Endothelial cell of umbilical vein (primary cell): ENCODE data around the gene CLEC16A. TPM values are rescaled to one million over a fixed set of nuclear protein-coding genes. Genes with fewer than 3 reads are reported as not detected.

Experiments
- BruUV-seq: library from RNA; stranded (reverse); fragments of 400-500 nt; replicated peaks from 2 replicates; lab custom pipeline; 2021; lab: Mats Ljungman, UMichigan
- CTCF ChIA-PET: fragments of 300-600, 350-600 bp; sonication (Branson Sonifier 250); formaldehyde crosslinking; loops from one replicate; lab custom pipeline; 2021; ENCODE audit warnings: antibody characterized with exemption, inconsistent platforms; lab: Charles Lee
- POLR2A ChIA-PET: fragments of 300-600, 350-600 bp; sonication (Branson Sonifier 250); formaldehyde crosslinking; loops from one replicate; lab custom pipeline; 2021; ENCODE audit warnings: antibody characterized with exemption, inconsistent platforms; lab: Charles Lee
- DNase-seq: peaks from one replicate; pipeline ENCODE4 v3.0.0-alpha.2; 2011; ENCODE audit warnings: low read depth, low spot score
- FAIRE-seq: peaks from 2 replicates; lab custom pipeline; 2011; peaks lifted over from hg19 to GRCh38; lab: Jason Lieb, UNC
- H2AFZ ChIP-seq: 2 replicates; pipeline ENCODE4 v1.6.0; 2012; ENCODE audit warnings: low read depth, low read length, control low read depth, inconsistent platforms
- H3K27ac ChIP-seq: 2 replicates; pipeline ENCODE4 v1.5.1; 2011; ENCODE audit warnings: low read depth, mild to moderate bottlenecking, control low read depth, low read length, moderate library complexity; ENCODE audit not compliant: insufficient read depth
- H3K27me3 ChIP-seq, 2 experiments: 2 replicates each; pipeline versions ENCODE4 v1.6.0 to v1.6.1; 2011; ENCODE audit warnings: low read length in 2 of 2, mixed read lengths in 1 of 2; ENCODE audit not compliant: control insufficient read depth in 2 of 2, insufficient read depth in 2 of 2
- H3K36me3 ChIP-seq, 2 experiments: 2 replicates in 1 of 2; 3 replicates in 1 of 2; pipeline ENCODE4 v1.5.1; 2011; ENCODE audit warnings: low read length in 2 of 2, mild to moderate bottlenecking in 1 of 2, moderate library complexity in 1 of 2; ENCODE audit not compliant: control insufficient read depth in 2 of 2, insufficient read depth in 2 of 2; ENCODE audit errors: extremely low read depth in 1 of 2
- H3K4me1 ChIP-seq: 3 replicates; pipeline ENCODE4 v1.5.1; 2011; ENCODE audit warnings: mild to moderate bottlenecking, low read length; ENCODE audit not compliant: control insufficient read depth, insufficient read depth; ENCODE audit errors: extremely low read depth
- H3K4me2 ChIP-seq: 2 replicates; pipeline ENCODE4 v1.6.1; 2011; ENCODE audit warnings: low read length, control low read depth, mixed read lengths; ENCODE audit not compliant: insufficient read depth
- H3K4me3 ChIP-seq, 3 experiments: fragments of 200-600 bp in 1 of 3; sonication (generic), shearing (Covaris generic) in 1 of 3; replicated peaks in 1 of 3; 2 replicates each; pipeline ENCODE4 v1.5.1; 2011 to 2016; ENCODE audit warnings: control low read depth in 3 of 3, low read length in 3 of 3, mild to moderate bottlenecking in 2 of 3, inconsistent platforms in 1 of 3, low read depth in 1 of 3, moderate library complexity in 1 of 3; ENCODE audit not compliant: insufficient read depth in 1 of 3
- H3K79me2 ChIP-seq: 2 replicates; pipeline ENCODE4 v1.6.0; 2012; ENCODE audit warnings: low read length, inconsistent platforms; ENCODE audit not compliant: control insufficient read depth, insufficient read depth
- H3K9ac ChIP-seq: replicated peaks from 2 replicates; pipeline ENCODE3; 2011; ENCODE audit warnings: low read length, control low read depth; ENCODE audit not compliant: insufficient read depth; ENCODE audit errors: extremely low read depth
- H3K9me1 ChIP-seq: replicated peaks from 3 replicates; pipeline ENCODE4 v1.6.0; 2011; ENCODE audit warnings: mild to moderate bottlenecking, low read length; ENCODE audit not compliant: control insufficient read depth, insufficient read depth; ENCODE audit errors: extremely low read depth
- H3K9me3 ChIP-seq: replicated peaks from 2 replicates; pipeline ENCODE4 v1.5.1; 2012; ENCODE audit warnings: low read length, inconsistent platforms; ENCODE audit not compliant: control insufficient read depth, insufficient read depth
- H4K20me1 ChIP-seq: replicated peaks from 2 replicates; pipeline ENCODE3; 2011; ENCODE audit warnings: mild to moderate bottlenecking, low read length; ENCODE audit not compliant: control insufficient read depth, insufficient read depth; ENCODE audit errors: extremely low read depth
- EZH2 ChIP-seq: IDR thresholded peaks from 2 replicates; pipeline ENCODE4 v1.6.1; 2012; ENCODE audit warnings: borderline replicate concordance, low read depth, mild to moderate bottlenecking, moderate library complexity, low read length, inconsistent platforms; ENCODE audit not compliant: severe bottlenecking
- FOS ChIP-seq: IDR thresholded peaks from 2 replicates; pipeline ENCODE4 v1.6.1; 2011; ENCODE audit warnings: mild to moderate bottlenecking, low read length, moderate library complexity, borderline replicate concordance; ENCODE audit not compliant: insufficient read depth
- GATA2 ChIP-seq: IDR thresholded peaks from 2 replicates; pipeline ENCODE4 v1.7.0; 2011; ENCODE audit warnings: low read depth, mild to moderate bottlenecking, moderate library complexity, mixed read lengths, low read length; ENCODE audit not compliant: insufficient read length, insufficient read depth
- MYC ChIP-seq: IDR thresholded peaks from one replicate; pipeline ENCODE4 v1.6.1; 2011; ENCODE audit warnings: mild to moderate bottlenecking, low read depth, low read length
- POLR2AphosphoS5 ChIP-seq: IDR thresholded peaks from 2 replicates; pipeline ENCODE4 v1.6.1; 2012; ENCODE audit warnings: low read depth, mild to moderate bottlenecking, control low read depth, low read length, moderate library complexity; ENCODE audit not compliant: insufficient read depth
- dilution Hi-C: fragments of 300-500 bp; cut with MboI; formaldehyde crosslinking; loops from one replicate; pipeline ENCODE4 v1.15.0; 2019; ENCODE audit warnings: low sequenced_read_pairs; ENCODE audit not compliant: extremely low pct_ligation_motif_present
- intact Hi-C: fragments of 100-400 bp; cut with micrococcal nuclease; formaldehyde crosslinking; loops from one replicate; pipeline ENCODE4 v1.10.0; 2022
- polyA plus RNA-seq, 4 experiments: library from polyadenylated mRNA; depleted of rRNA in 3 of 4; stranded (reverse) in 3 of 4; unstranded in 1 of 4; fragments of >200 nt; gene quantifications; 2 replicates each; pipeline versions ENCODE4 v1.2.1 to v1.2.3, GENCODE V29; 2011 to 2012; ENCODE audit warnings: missing spikeins in 1 of 4
- total RNA-seq: library from RNA; stranded (reverse); gene quantifications from 2 replicates; pipeline ENCODE4 v1.2.3, GENCODE V29; 2021
- TF ChIP-seq, protein P1 (sequence below): IDR thresholded peaks from 2 replicates; pipeline ENCODE4 v1.6.1; 2011; ENCODE audit not compliant: insufficient read depth, insufficient read length

Gene CLEC16A
- total and polyA plus RNA-seq, 2 donors (not counting 3 experiments of a cell fraction or from before 2014, with no cell fraction given) = 11.4 to 23.3 TPM

DNA sequence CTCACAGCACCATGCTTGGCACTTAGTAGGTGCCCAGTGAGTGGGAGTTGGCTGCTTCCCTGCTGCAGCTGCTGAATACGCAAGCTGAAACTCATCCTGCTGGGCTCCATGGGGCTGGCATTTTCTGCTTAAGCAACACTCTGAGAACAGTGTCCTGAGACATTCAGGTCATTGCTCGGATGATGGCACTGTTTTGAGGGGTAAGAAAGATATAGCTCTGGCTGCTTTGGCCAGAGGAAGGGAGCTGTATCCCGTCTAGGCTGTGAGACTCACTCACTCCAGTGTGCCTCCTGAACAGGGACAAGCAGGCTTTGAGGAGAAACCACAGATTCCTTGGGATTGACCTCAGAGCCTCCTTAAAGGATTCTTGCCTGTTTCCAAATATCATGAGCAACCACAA lies 120.5 kb downstream of the CLEC16A start:
- Histone ChIP-seq H3K4me3 (no peak overlapping the region), H3K36me3 (peaks cover 2 to 9% of the 10 kb centered on the region in 2 experiments), H3K9me3 (no peaks in the 10 kb centered on the region), H3K27ac (no peak overlapping the region), H3K4me1 (no peaks in the 10 kb centered on the region), H3K9ac (no peak overlapping the region), H3K79me2 (no peaks in the 10 kb centered on the region), H2AFZ (no peak overlapping the region), H3K9me1 (no peaks in the 10 kb centered on the region), H3K4me2 (no peak overlapping the region), H3K27me3 (no peaks in the 10 kb centered on the region), H4K20me1 (no peaks in the 10 kb centered on the region)
- FAIRE-seq = no peak
- dilution Hi-C loops (no loop called here), intact Hi-C loops (no loop called here)
- BruUV-seq = no TSS peak
- DNase-seq = no peak
- TF ChIP-seq POLR2AphosphoS5 (no peak), FOS (no peak)
- ChIA-PET POLR2A (no interaction called here), CTCF (no interaction called here)

DNA sequence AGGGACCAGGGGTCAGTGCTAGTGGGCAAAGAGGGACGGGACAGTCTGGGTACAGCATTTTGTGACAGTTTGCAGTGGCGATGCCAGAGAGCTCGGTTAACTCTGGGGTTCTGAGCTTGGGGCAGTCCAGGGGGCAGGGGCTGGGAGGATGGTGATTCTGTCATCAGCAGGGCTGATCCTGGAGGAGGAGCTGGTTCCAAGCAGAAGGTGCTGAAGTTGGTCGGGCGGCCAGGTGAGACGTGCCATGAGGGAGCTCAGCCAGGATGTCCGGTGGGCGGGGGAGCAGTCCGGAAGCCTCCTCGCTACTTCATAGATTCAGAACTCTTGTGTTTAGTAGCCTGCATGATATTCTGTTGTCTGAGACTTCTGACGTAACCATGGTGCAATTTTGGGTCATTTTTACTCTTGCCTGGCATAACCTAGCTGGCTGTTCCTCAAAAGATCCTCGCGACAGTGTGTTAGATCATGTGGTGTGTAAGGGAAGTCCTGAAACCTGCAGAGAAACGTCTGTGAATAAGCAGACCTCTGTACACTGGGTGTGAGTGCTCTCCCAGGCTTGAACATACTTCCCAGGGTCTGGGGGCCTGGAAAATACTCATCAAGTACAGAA lies 122.0 kb downstream of the CLEC16A start:
- POLR2A ChIA-PET = no interaction called here
- intact Hi-C loops = no loop called here
- Histone ChIP-seq H3K36me3 (peaks cover 0 to 7% of the 10 kb centered on the region in 2 experiments), H4K20me1 (no peaks in the 10 kb centered on the region), H3K9me1 (no peaks in the 10 kb centered on the region), H3K9me3 (no peaks in the 10 kb centered on the region), H3K4me2 (no peak overlapping the region), H3K27me3 (no peaks in the 10 kb centered on the region), H3K9ac (no peak overlapping the region), H3K27ac (no peak overlapping the region), H2AFZ (no peak overlapping the region), H3K79me2 (no peaks in the 10 kb centered on the region), H3K4me1 (no peaks in the 10 kb centered on the region), H3K4me3 (no peak overlapping the region)
- TF ChIP-seq EZH2 = no peak
- no peak for TF ChIP-seq GATA2
- no peak for TF ChIP-seq MYC
- no peak for TF ChIP-seq POLR2AphosphoS5
- TF ChIP-seq, protein P1, sequence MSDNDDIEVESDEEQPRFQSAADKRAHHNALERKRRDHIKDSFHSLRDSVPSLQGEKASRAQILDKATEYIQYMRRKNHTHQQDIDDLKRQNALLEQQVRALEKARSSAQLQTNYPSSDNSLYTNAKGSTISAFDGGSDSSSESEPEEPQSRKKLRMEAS = no peak
- CTCF ChIA-PET = no interaction called here
- FAIRE-seq = no peak
- dilution Hi-C loops = no loop called here
- no peak for DNase-seq
- no TSS peak for BruUV-seq
